GM23338 (cell line): Measurements from ENCODE around the gene ZNF324. TPM values are rescaled to one million over a fixed set of nuclear protein-coding genes. Genes with fewer than 3 reads are reported as not detected.
A peak's percentile ranks its signal among the peaks of the same experiment; 100 is the strongest.

Experiments used
- ATAC-seq: fragments of 200-7000 bp; cut with Tn5 transposase; 3 replicates; pipeline ENCODE4 v1.9.1; 2020
- DNase-seq: peaks from one replicate; pipeline ENCODE4 v3.0.0-alpha.2; 2015; ENCODE audit warnings: low spot score
- H2AFZ ChIP-seq: fragments of 200-600 bp; sonication (generic); 2 replicates; pipeline ENCODE4 v1.8.0; 2016; ENCODE audit warnings: antibody characterized with exemption, mild to moderate bottlenecking, moderate library complexity
- H3F3A ChIP-seq: fragments of 200-600 bp; sonication (generic); replicated peaks from 2 replicates; pipeline ENCODE4 v1.8.0; 2017; ENCODE audit warnings: antibody characterized with exemption, mixed run types, low read depth
- H3K27ac ChIP-seq: fragments of 200-600 bp; sonication (generic); 2 replicates; pipeline ENCODE4 v1.6.1; 2016; ENCODE audit warnings: low read depth
- H3K27me3 ChIP-seq: fragments of 200-600 bp; sonication (generic); 2 replicates; pipeline ENCODE4 v1.8.0; 2016; ENCODE audit warnings: mild to moderate bottlenecking, mixed run types, moderate library complexity; ENCODE audit not compliant: insufficient read depth
- H3K36me3 ChIP-seq: fragments of 200-600 bp; sonication (generic); 2 replicates; pipeline ENCODE4 v1.8.0; 2016; ENCODE audit warnings: mild to moderate bottlenecking; ENCODE audit not compliant: insufficient read depth
- H3K4me1 ChIP-seq: fragments of 200-600 bp; sonication (generic); 2 replicates; pipeline ENCODE4 v1.8.0; 2016; ENCODE audit warnings: mild to moderate bottlenecking, moderate library complexity; ENCODE audit not compliant: insufficient read depth
- H3K4me2 ChIP-seq: fragments of 200-600 bp; sonication (generic); 2 replicates; pipeline ENCODE4 v1.7.1; 2017; ENCODE audit warnings: mixed run types
- H3K4me3 ChIP-seq: fragments of 200-600 bp; sonication (generic); 2 replicates; pipeline ENCODE4 v1.6.1; 2016; ENCODE audit warnings: mixed run types
- H3K79me2 ChIP-seq: fragments of 200-600 bp; sonication (generic); replicated peaks from 2 replicates; pipeline ENCODE4 v1.8.0; 2017; ENCODE audit warnings: mild to moderate bottlenecking; ENCODE audit not compliant: insufficient read depth
- H3K9me2 ChIP-seq: fragments of 200-600 bp; sonication (generic); 2 replicates; pipeline ENCODE4 v1.8.0; 2017; ENCODE audit not compliant: insufficient read depth
- H4K20me1 ChIP-seq: fragments of 200-600 bp; sonication (generic); replicated peaks from 2 replicates; pipeline ENCODE4 v1.8.0; 2017; ENCODE audit warnings: mild to moderate bottlenecking; ENCODE audit not compliant: insufficient read depth
- H3K27ac Mint-ChIP-seq: 2 replicates; pipeline ENCODE4 v1.8.0; 2020; ENCODE audit warnings: inconsistent platforms, mild to moderate bottlenecking, moderate library complexity, mixed read lengths
- H3K27me3 Mint-ChIP-seq: 3 replicates; pipeline ENCODE4 v1.8.0; 2022; ENCODE audit warnings: low read depth, mild to moderate bottlenecking, moderate library complexity, mixed read lengths, inconsistent platforms; ENCODE audit not compliant: insufficient read depth, poor library complexity
- H3K36me3 Mint-ChIP-seq: 3 replicates; pipeline ENCODE4 v1.8.0; 2021; ENCODE audit warnings: low read depth, mild to moderate bottlenecking, inconsistent platforms, moderate library complexity, mixed read lengths
- H3K4me1 Mint-ChIP-seq: 3 replicates; pipeline ENCODE4 v1.8.0; 2020; ENCODE audit warnings: mild to moderate bottlenecking, inconsistent platforms, mixed read lengths
- H3K4me3 Mint-ChIP-seq: 3 replicates; pipeline ENCODE4 v1.8.0; 2021; ENCODE audit warnings: moderate library complexity, mild to moderate bottlenecking, inconsistent platforms, mixed read lengths
- H3K9me3 Mint-ChIP-seq: 3 replicates; pipeline ENCODE4 v1.8.0; 2020; ENCODE audit warnings: moderate library complexity, mild to moderate bottlenecking, inconsistent platforms, mixed read lengths
- CREB1 ChIP-seq: fragments of 250-450 bp; sonication (Bioruptor Pico); IDR thresholded peaks from 2 replicates; pipeline ENCODE4 v1.5.0; 2020; ENCODE audit warnings: low read depth, mild to moderate bottlenecking, moderate library complexity
- EZH2 ChIP-seq: fragments of 200-600 bp; sonication (generic); IDR thresholded peaks from one replicate; pipeline ENCODE4 v1.8.0; 2017; ENCODE audit warnings: antibody characterized with exemption, mild to moderate bottlenecking, low read depth; ENCODE audit not compliant: unreplicated experiment
- EZH2phosphoT487 ChIP-seq: fragments of 200-600 bp; sonication (generic); IDR thresholded peaks from one replicate; pipeline ENCODE4 v1.8.1; 2018; ENCODE audit warnings: antibody characterized with exemption; ENCODE audit not compliant: unreplicated experiment
- JUNB ChIP-seq: IDR thresholded peaks from one replicate; pipeline ENCODE4 v1.6.1; 2016; ENCODE audit warnings: antibody characterized with exemption; ENCODE audit not compliant: unreplicated experiment
- NANOG ChIP-seq: IDR thresholded peaks from 2 replicates; pipeline ENCODE4 v1.6.1; 2016; ENCODE audit warnings: antibody characterized with exemption, borderline replicate concordance
- POLR2AphosphoS5 ChIP-seq: IDR thresholded peaks from 2 replicates; pipeline ENCODE4 v1.6.1; 2016; ENCODE audit warnings: antibody characterized with exemption, low read depth
- REST ChIP-seq: IDR thresholded peaks from one replicate; pipeline ENCODE4 v1.6.1; 2018; ENCODE audit warnings: antibody characterized with exemption; ENCODE audit not compliant: unreplicated experiment
- STAT1 ChIP-seq: IDR thresholded peaks from one replicate; pipeline ENCODE4 v1.6.1; 2016; ENCODE audit warnings: antibody characterized with exemption; ENCODE audit not compliant: unreplicated experiment
- ZNF114 ChIP-seq: fragments of 250-450 bp; sonication (Bioruptor Pico); IDR thresholded peaks from 2 replicates; pipeline ENCODE4 v1.5.0; 2020; ENCODE audit warnings: mild to moderate bottlenecking, moderate library complexity
- ZNF331 ChIP-seq: fragments of 250-450 bp; sonication (Bioruptor Pico); IDR thresholded peaks from 2 replicates; pipeline ENCODE4 v1.5.0; 2020; ENCODE audit warnings: low read depth, mild to moderate bottlenecking, moderate library complexity
- ZNF462 ChIP-seq: fragments of 250-450 bp; sonication (Bioruptor Pico); IDR thresholded peaks from 2 replicates; pipeline ENCODE4 v1.5.0; 2020; ENCODE audit warnings: mild to moderate bottlenecking, moderate library complexity
- polyA plus RNA-seq: library from polyadenylated mRNA; unstranded; fragments of >200 nt; fragmentation: Nextera tagmentation; extraction: Ambion mirVana; gene quantifications from 2 replicates; pipeline ENCODE4 v1.2.1, GENCODE V29; 2016
- total RNA-seq: library from RNA; depleted of rRNA; stranded (reverse); fragments of >200 nt; shearing (Covaris generic); gene quantifications from 2 replicates; pipeline ENCODE4 v1.2.3, GENCODE V29; 2014
- TF ChIP-seq, protein P1 (sequence below), 2 experiments: fragments of 200-600 bp in 1 of 2; sonication (generic) in 1 of 2; conservative IDR thresholded peaks; 2 replicates each; pipeline versions ENCODE4 v1.5.1 to v1.6.1; 2016 to 2017; ENCODE audit warnings: antibody characterized with exemption in 2 of 2, low read depth in 2 of 2, mild to moderate bottlenecking in 2 of 2, moderate library complexity in 1 of 2

Gene ZNF324
- total and polyA plus RNA-seq, 2 experiments from 2014 or later, result 3.9 to 15.0 TPM

- TF ChIP-seq ZNF462 (CRISPR knock-in tag) (no peak), POLR2AphosphoS5 (no peak), ZNF114 (no peak), EZH2 (no peak), STAT1 (no peak), EZH2phosphoT487 (no peak), JUNB (no peak)
Observed at GRCh38 chr19:58511353-58512208, 44.7 kb downstream of the ZNF324 start, which contains the start of gene SLC27A5 (continued).

- DNase-seq (no peak), ATAC-seq (peak; percentile 2; the same call in 2 of the 3 replicates)
- Histone ChIP-seq H3F3A (peaks cover 6% of the 10 kb centered on the region; the same call in 1 of the 2 replicates), H3K4me3 (peak overlapping the region; percentile 64; the same call in 1 of the 2 replicates), H3K27me3 (no peaks in the 10 kb centered on the region), H3K4me2 (peak overlapping the region; percentile 77), H2AFZ (0 out of 2 replicates have a peak overlapping the region, but pooled peaks have one; percentile 32), H3K36me3 (no peaks in the 10 kb centered on the region), H3K79me2 (peaks cover 6% of the 10 kb centered on the region; the same call in 1 of the 2 replicates), H3K27ac (0 out of 2 replicates have a peak overlapping the region, but pooled peaks have one; percentile 32), H3K9me2 (no peaks in the 10 kb centered on the region), H3K4me1 (peaks cover 19% of the 10 kb centered on the region), H4K20me1 (no peaks in the 10 kb centered on the region)
- no peak overlapping the region for H3K27ac Mint-ChIP-seq
- peaks cover 22% of the 10 kb centered on the region for H3K4me1 Mint-ChIP-seq
- peaks cover 17% of the 10 kb centered on the region for H3K36me3 Mint-ChIP-seq
- no peaks in the 10 kb centered on the region; the same call in 1 of the 3 replicates for H3K9me3 Mint-ChIP-seq
- H3K4me3 Mint-ChIP-seq, result no peak overlapping the region; the same call in 2 of the 3 replicates
- H3K27me3 Mint-ChIP-seq, result peaks cover 26% of the 10 kb centered on the region
- TF ChIP-seq STAT1, result no peak
- no peak for TF ChIP-seq NANOG
- TF ChIP-seq ZNF114, result no peak
- TF ChIP-seq REST, result no peak
- TF ChIP-seq JUNB, result no peak
- TF ChIP-seq ZNF331 (CRISPR knock-in tag), result no peak
- TF ChIP-seq, protein P1, sequence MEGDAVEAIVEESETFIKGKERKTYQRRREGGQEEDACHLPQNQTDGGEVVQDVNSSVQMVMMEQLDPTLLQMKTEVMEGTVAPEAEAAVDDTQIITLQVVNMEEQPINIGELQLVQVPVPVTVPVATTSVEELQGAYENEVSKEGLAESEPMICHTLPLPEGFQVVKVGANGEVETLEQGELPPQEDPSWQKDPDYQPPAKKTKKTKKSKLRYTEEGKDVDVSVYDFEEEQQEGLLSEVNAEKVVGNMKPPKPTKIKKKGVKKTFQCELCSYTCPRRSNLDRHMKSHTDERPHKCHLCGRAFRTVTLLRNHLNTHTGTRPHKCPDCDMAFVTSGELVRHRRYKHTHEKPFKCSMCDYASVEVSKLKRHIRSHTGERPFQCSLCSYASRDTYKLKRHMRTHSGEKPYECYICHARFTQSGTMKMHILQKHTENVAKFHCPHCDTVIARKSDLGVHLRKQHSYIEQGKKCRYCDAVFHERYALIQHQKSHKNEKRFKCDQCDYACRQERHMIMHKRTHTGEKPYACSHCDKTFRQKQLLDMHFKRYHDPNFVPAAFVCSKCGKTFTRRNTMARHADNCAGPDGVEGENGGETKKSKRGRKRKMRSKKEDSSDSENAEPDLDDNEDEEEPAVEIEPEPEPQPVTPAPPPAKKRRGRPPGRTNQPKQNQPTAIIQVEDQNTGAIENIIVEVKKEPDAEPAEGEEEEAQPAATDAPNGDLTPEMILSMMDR (conservative IDR thresholded peaks at IDR 0.05; ENCODE audit: low read depth in 2 of 2), result no peak
- no peak for TF ChIP-seq CREB1 (CRISPR knock-in tag)
Observed at GRCh38 chr19:58513213-58513693, 46.4 kb downstream of the ZNF324 start.
